ENCODE measurements around the gene NOTO.

DNA sequence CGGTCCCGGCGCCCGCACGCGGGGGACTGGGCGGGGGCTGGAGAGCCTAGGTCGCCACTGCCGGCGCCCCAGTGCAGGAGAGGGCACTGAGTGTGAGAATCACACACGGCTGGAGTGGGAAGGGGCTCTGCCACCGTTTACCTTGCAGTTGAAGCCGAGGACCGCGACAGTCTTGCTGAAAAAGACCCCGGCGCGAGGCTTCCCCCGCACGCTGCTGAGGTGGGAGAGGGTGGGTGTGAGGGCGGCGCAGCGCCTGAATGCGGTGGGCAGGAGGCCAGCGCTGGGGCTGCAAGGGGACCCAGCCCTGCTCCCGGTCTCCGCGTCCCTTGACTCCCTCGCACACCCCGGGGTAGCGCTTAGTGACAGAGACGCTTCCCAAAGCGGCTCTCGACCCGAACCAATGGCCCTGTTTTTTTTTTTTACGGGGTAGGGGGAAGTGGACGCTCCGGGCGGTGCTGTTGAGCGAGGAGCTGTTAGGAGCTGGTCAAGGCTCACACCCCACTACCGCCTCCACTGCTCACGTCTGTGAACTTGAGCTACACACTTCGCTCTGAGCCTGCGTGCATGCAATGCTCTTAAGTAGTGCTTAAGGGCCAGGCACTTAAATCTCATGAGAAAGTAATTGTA, 794 bp downstream of the NOTO start:
- TF ChIP-seq, protein P1, sequence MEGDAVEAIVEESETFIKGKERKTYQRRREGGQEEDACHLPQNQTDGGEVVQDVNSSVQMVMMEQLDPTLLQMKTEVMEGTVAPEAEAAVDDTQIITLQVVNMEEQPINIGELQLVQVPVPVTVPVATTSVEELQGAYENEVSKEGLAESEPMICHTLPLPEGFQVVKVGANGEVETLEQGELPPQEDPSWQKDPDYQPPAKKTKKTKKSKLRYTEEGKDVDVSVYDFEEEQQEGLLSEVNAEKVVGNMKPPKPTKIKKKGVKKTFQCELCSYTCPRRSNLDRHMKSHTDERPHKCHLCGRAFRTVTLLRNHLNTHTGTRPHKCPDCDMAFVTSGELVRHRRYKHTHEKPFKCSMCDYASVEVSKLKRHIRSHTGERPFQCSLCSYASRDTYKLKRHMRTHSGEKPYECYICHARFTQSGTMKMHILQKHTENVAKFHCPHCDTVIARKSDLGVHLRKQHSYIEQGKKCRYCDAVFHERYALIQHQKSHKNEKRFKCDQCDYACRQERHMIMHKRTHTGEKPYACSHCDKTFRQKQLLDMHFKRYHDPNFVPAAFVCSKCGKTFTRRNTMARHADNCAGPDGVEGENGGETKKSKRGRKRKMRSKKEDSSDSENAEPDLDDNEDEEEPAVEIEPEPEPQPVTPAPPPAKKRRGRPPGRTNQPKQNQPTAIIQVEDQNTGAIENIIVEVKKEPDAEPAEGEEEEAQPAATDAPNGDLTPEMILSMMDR (IDR thresholded peaks at IDR 0.05; ENCODE audit: extremely low read depth in 1 of 2, insufficient read depth in 1 of 2, low read depth in 1 of 2, low read length in 2 of 2) = peak in 1 of 2 donors; percentile 1
- TF ChIP-seq EZH2 (IDR thresholded peaks at IDR 0.05; ENCODE audit: borderline replicate concordance, low read depth, low read length, severe bottlenecking) (peak; percentile 99), JUN (IDR thresholded peaks at IDR 0.05; ENCODE audit: borderline replicate concordance, insufficient read depth, insufficient read length, low read depth) (no peak), FOS (IDR thresholded peaks at IDR 0.05; ENCODE audit: borderline replicate concordance, insufficient read depth, low read length) (no peak), POLR2AphosphoS5 (IDR thresholded peaks at IDR 0.05; ENCODE audit: insufficient read depth, low read depth, low read length) (no peak), MYC (IDR thresholded peaks at IDR 0.05; ENCODE audit: low read depth, low read length) (no peak), MAX (IDR thresholded peaks at IDR 0.05; ENCODE audit: insufficient read depth, insufficient read length) (no peak), POLR2A (IDR thresholded peaks at IDR 0.05; ENCODE audit: low read depth, low read length) (no peak), GATA2 (IDR thresholded peaks at IDR 0.05; ENCODE audit: insufficient read depth, insufficient read length, low read depth, low read length) (no peak)

Data from endothelial cell of umbilical vein (primary cell).